Measurements from ENCODE around the gene KCNE4.

KCNE4 gene

GRCh38 chr2:223041527-223042109, 10.4 kb upstream of the KCNE4 start:
- no peak for DNase-seq

GRCh38 chr2:223042284-223042683, 9.7 kb upstream of the KCNE4 start:
- DNase-seq = no peak

DNA sequence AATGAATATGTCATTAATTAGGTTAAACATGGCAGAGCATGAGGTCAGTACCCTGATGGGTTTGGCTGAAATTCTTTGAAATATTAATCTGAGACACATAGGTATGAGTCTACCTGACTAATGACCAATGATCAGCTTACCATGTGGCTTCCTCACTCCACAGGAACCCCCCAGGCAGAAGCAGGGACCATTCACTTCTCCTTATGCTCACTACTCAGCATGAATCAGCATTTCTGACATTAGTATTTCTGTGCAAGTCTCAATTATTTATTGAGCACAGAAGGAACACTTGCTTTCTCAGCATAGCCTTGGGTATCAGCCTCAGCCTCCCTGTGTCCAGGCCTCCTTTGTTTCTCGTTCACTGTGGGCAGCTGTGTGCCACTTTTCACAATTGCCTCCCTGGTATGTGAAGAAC, 9.3 kb upstream of the KCNE4 start:
- DNase-seq = no peak

DNA sequence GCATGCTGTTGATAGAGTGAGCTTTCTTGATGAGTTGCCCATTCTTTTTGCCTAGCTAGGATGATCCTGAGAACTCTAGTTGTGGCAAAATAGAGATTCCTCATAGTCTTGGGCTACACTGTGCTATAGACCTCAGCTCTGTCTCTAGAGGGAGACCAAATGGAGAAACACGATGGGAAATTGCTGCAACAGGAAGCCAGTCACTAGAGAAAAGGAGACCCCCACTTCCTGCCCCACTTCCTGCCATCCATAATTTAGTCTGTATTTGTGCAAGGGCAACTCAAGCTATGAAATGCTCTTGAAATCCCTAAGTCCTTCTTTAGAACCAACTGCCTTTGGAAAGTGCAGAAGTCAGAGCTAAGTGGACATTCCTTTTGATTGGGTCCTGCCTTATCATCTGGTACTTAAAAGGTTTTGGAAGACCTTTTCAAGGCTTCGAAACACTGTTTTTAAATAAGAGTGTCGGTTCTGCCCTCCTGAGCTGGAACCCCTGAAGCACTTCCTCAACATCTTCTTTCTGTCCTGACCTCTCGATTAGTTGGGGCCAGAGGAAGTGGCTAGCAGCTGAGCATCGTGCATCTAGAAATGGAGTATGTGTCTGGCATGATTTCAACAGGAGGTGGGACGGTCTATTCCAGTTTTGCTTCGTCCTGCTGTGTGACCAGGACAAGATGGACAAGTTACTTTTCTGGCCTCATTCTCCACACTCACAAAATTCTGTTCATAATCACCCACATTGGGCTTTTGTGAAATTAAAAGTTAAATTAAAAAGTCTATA, 8.6 kb upstream of the KCNE4 start:
- DNase-seq = no peak

- DNase-seq = no peak
Measured at GRCh38 chr2:223044092-223044836, 7.7 kb upstream of the KCNE4 start.

GRCh38 chr2:223044916-223045700, 6.9 kb upstream of the KCNE4 start:
- DNase-seq = no peak

- DNase-seq = no peak
Measured at GRCh38 chr2:223046470-223047040, 5.4 kb upstream of the KCNE4 start.

- no peak for DNase-seq
Measured at GRCh38 chr2:223047260-223047761, 4.7 kb upstream of the KCNE4 start.

DNA sequence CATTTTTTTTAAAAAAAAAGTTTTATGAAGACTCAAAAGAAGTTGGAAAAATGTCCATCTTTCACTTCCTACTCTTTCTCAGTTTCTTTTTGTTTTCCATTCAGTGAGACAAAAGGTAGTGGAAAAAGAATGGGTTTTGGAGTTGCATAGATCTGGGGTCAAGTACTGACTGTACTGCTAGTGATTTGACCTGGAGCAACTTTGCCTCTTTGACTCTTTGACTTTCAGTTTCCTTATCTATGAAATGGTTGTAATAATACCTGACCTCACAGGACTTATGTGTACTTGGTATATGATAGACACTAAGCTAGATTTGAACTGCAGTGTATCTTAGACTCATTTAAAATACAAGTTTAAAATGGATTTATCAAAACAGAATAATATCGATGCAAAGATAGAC, 3.5 kb upstream of the KCNE4 start:
- DNase-seq = no peak

DNA sequence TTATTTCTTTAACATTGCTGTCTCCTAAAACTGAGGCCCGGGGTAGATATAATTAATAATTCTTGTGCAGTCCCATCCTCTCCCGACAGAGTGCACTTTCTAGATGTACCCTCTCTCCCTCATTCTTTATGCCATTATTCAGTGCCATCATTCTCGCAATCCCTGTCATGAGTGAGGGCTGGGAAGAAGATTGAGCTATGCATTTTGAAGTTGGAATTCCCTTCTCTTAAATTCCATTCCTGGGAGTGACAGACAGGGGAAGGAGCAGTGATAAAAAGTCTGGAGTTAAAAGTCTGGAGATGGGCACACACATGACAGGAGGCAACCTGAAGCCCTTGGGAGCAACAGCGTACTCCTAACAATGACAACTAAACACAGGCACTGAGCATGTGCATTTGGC, 2.6 kb upstream of the KCNE4 start:
- DNase-seq = no peak

DNA sequence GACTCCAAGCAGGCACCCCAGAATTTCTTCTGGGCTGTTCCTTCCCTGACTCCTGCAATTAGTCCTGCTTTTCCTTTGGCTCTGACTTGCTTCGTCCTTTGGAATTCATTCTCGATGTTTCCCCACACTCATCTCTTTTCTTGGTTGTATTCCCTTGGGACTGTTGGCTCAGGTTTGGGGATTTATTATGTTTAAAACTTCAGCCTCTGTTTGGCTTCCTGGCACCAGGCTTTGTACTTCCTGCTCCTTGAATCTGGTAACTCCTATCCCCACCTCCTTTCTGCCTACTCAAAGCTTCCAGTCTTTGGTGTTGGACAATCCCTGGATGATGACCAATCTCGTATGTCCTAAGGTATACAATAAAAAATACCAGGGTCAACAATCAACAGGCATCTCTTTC, 1.8 kb upstream of the KCNE4 start:
- DNase-seq = no peak

GRCh38 chr2:223050900-223051504, 988 bp upstream of the KCNE4 start:
- DNase-seq = no peak

- DNase-seq = no peak
Measured at GRCh38 chr2:223052548-223053483, 826 bp downstream of the KCNE4 start.

GRCh38 chr2:223053484-223054192, 1.6 kb downstream of the KCNE4 start:
- DNase-seq = no peak

DNA sequence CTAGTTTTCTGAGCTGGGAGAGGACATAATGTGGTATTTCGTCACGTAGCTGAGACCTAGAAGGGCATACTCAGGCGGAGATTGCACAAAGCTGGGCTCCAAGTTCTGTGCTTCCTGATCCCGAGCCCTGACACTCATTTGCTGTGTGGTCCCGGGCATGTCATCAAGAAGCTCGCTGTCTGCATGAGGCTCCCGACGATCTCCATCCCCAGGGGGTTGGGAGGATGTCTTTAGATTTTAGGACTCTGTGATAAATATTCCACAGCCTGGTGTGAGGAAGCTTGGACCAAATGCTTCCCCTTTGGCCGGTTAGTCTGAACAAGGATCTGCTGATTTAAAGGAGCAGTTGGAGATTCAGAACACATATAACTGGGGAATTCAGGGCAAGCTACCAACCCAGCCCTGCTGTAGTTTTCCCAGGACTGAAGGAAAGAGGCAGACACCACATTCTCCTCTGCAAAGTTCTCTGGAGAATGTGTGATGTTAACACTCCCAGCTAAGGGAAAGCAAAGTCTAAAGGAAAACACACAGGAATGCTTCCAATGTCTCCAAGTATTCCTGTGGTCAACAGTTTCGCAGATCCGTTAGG, 2.3 kb downstream of the KCNE4 start:
- DNase-seq = no peak

DNA sequence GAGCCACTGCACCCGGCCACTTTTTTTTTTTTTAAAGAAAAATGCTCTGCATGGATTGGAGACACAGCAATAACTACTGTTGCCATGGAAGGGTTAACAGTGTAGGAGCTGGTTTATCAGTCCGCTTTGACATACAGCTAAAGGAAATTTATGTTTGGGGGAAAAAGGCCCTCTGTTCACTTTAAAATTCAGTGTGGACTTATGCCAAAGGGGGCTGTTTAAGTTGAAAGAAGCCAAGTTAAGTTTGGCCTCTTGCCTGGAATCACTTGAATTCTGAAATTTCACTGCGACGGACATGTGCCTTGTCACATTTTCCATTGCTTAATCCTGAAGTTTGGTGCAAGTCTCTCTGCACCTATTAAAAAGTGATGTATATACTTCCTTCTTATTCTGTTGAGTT, 3.1 kb downstream of the KCNE4 start:
- no peak for DNase-seq

GRCh38 chr2:223055836-223056235, 3.8 kb downstream of the KCNE4 start:
- DNase-seq = no peak

DNA sequence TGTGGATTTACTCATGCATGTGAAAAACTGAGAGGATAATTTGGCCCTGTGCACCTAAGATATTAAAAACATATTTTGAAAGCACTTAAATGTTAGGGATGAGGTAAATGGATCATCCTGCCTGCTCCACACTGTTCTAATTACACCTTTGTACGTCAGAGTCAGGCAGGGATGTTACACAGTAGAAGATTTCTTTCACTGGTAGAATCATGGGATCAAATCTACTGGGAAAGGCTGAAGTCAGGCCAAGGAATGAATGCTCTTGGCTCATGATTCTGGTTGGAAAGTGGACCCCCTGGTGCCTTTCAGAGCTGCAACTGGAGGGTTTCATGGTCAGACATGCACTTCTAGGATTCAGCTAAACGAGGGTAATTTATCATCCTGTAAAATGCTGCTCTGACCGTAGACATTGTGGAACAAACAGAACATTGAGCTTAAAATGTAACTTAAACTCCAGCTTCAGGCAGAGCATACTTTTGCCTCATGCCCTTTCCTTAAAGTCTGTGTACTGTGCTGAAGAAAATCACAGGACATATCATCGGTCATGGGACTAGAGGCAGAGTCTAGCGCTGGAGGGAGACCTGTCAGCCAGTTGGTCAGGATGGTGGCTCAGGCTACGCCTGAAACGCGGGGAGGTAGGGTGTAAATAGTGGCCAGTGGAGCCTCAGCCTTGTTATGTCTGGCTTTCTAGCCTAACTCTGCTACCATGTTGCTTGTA, 4.9 kb downstream of the KCNE4 start:
- no peak for DNase-seq

GRCh38 chr2:223057569-223057968, 5.6 kb downstream of the KCNE4 start:
- DNase-seq = no peak

All from activated gamma-delta T cell treated with Interleukin-2 at 50 U/mL for 16 hours (primary cell).